ENCODE measurements around the gene AUNIP.

The AUNIP gene

GRCh38 chr1:25885602-25886001 is 26.3 kb upstream of the AUNIP start:
- no peak for DNase-seq

GRCh38 chr1:25881266-25881665 is 22.0 kb upstream of the AUNIP start:
- no peak for DNase-seq

- DNase-seq, result no peak
Observed at GRCh38 chr1:25880518-25880917, 21.3 kb upstream of the AUNIP start.

- DNase-seq, result no peak
Observed at GRCh38 chr1:25879675-25880074, 20.4 kb upstream of the AUNIP start.

GRCh38 chr1:25878690-25879089 is 19.4 kb upstream of the AUNIP start:
- DNase-seq, result no peak

GRCh38 chr1:25877155-25877554 is 17.9 kb upstream of the AUNIP start:
- no peak for DNase-seq

GRCh38 chr1:25876693-25877077 is 17.4 kb upstream of the AUNIP start:
- DNase-seq, result no peak

GRCh38 chr1:25875856-25876692 is 16.8 kb upstream of the AUNIP start:
- no peak for DNase-seq

GRCh38 chr1:25875154-25875855 is 16.0 kb upstream of the AUNIP start, which contains the start of gene PAQR7:
TSS of gene PAQR7 (minus strand) at chr1:25875708. CDS start at chr1:25863839, 11,869 bp downstream.
- peak; percentile 46 for DNase-seq

GRCh38 chr1:25874635-25875153 is 15.4 kb upstream of the AUNIP start:
- DNase-seq, result no peak

GRCh38 chr1:25874209-25874608 is 15.0 kb upstream of the AUNIP start:
- no peak for DNase-seq

GRCh38 chr1:25873120-25873519 is 13.9 kb upstream of the AUNIP start:
- no peak for DNase-seq

- DNase-seq, result no peak
Observed at GRCh38 chr1:25872713-25873112, 13.5 kb upstream of the AUNIP start.

- DNase-seq, result peak; percentile 35
Observed at GRCh38 chr1:25871704-25872494, 12.6 kb upstream of the AUNIP start.

GRCh38 chr1:25871086-25871703 is 11.9 kb upstream of the AUNIP start:
- no peak for DNase-seq

GRCh38 chr1:25870614-25871013 is 11.4 kb upstream of the AUNIP start:
- no peak for DNase-seq

- DNase-seq, result no peak
Observed at GRCh38 chr1:25869909-25870606, 10.8 kb upstream of the AUNIP start.

- no peak for DNase-seq
Observed at GRCh38 chr1:25867210-25867991, 8.1 kb upstream of the AUNIP start.

GRCh38 chr1:25866288-25866687 is 7.0 kb upstream of the AUNIP start:
- DNase-seq, result no peak

GRCh38 chr1:25864434-25864833 is 5.2 kb upstream of the AUNIP start:
- DNase-seq, result no peak
